Effector memory CD8-positive, alpha-beta T cell (primary cell): ENCODE data around the gene ZNF311.

Experiments
- ATAC-seq: fragments of 150-1000 bp; cut with Tn5 transposase; replicated peaks from 2 replicates; pipeline ENCODE4 v1.10.0; 2021; ENCODE audit warnings: mild to moderate bottlenecking, moderate library complexity
- DNase-seq, 3 experiments: peaks; one replicate each; pipeline ENCODE4 v3.0.0; 2021
- H3K27ac Mint-ChIP-seq, 2 donors: one replicate each; pipeline ENCODE4 v1.8.0; 2022; ENCODE audit warnings: mild to moderate bottlenecking in 2 of 2, mixed read lengths in 2 of 2, moderate library complexity in 2 of 2
- H3K27me3 Mint-ChIP-seq, 2 donors: one replicate each; pipeline ENCODE4 v1.8.0; 2022; ENCODE audit warnings: mixed read lengths in 2 of 2
- H3K36me3 Mint-ChIP-seq: one replicate; pipeline ENCODE4 v1.8.0; 2022; ENCODE audit warnings: mild to moderate bottlenecking, moderate library complexity, mixed read lengths; ENCODE audit not compliant: insufficient read depth
- H3K4me1 Mint-ChIP-seq, 2 donors: one replicate each; pipeline ENCODE4 v1.8.0; 2022; ENCODE audit warnings: low read depth in 2 of 2, mixed read lengths in 2 of 2
- H3K4me3 Mint-ChIP-seq, 2 donors: one replicate each; pipeline ENCODE4 v1.8.0; 2022; ENCODE audit warnings: mild to moderate bottlenecking in 2 of 2, mixed read lengths in 2 of 2, moderate library complexity in 2 of 2
- H3K9me3 Mint-ChIP-seq, 2 donors: one replicate each; pipeline ENCODE4 v1.8.0; 2022; ENCODE audit warnings: mixed read lengths in 2 of 2

Gene ZNF311

GRCh38 chr6:29009358-29009757 is 4.2 kb upstream of the ZNF311 start:
- peaks cover 43 to 68% of the 10 kb centered on the region in 2 donors for H3K27me3 Mint-ChIP-seq
- H3K27ac Mint-ChIP-seq, result no peak overlapping the region
- ATAC-seq (no peak), DNase-seq (no peak)
- no peaks in the 10 kb centered on the region for H3K36me3 Mint-ChIP-seq
- H3K4me1 Mint-ChIP-seq, result peaks cover 7 to 12% of the 10 kb centered on the region in 2 donors
- H3K4me3 Mint-ChIP-seq, result no peak overlapping the region
- H3K9me3 Mint-ChIP-seq, result no peaks in the 10 kb centered on the region

- peaks cover 7 to 12% of the 10 kb centered on the region in 2 donors for H3K4me1 Mint-ChIP-seq
- H3K27me3 Mint-ChIP-seq, result peaks cover 43 to 68% of the 10 kb centered on the region in 2 donors
- no peaks in the 10 kb centered on the region for H3K9me3 Mint-ChIP-seq
- DNase-seq (no peak), ATAC-seq (no peak)
- no peak overlapping the region for H3K4me3 Mint-ChIP-seq
- no peaks in the 10 kb centered on the region for H3K36me3 Mint-ChIP-seq
- no peak overlapping the region for H3K27ac Mint-ChIP-seq
Measured at GRCh38 chr6:29008089-29008488, 3.0 kb upstream of the ZNF311 start.

GRCh38 chr6:28996844-28997510 is 8.1 kb downstream of the ZNF311 start:
- Mint-ChIP-seq H3K9me3 (no peaks in the 10 kb centered on the region), H3K4me3 (no peak overlapping the region), H3K27me3 (peaks cover 25 to 35% of the 10 kb centered on the region in 2 donors), H3K27ac (no peak overlapping the region), H3K36me3 (no peaks in the 10 kb centered on the region), H3K4me1 (no peaks in the 10 kb centered on the region)
- DNase-seq (no peak), ATAC-seq (no peak)

DNA sequence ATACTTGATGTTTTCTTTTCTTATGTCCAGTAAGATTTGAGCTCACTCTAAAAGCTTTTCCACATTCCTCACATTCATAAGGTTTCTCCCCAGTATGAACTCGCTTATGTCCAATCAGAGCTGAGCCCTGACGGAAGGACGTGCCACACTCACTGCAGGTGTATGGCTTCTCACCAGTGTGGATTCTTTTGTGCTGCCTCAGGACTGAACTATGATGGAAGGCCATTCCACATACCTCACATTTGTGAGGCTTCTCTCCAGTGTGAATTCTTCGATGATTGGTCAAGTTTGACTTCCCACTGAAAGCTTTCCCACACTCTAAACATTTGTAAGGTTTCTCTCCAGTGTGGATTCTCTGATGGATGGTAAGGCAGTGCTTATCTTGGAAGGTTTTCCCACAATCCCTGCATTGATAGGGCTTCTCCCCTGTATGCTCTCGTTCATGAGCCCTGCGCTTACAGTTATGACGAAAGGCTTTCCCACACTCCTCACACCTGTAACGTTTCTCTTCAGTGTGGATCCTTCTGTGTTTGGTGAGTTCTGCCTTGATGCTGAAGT is 9.9 kb downstream of the ZNF311 start:
- no peak overlapping the region for H3K27ac Mint-ChIP-seq
- no peaks in the 10 kb centered on the region for H3K36me3 Mint-ChIP-seq
- H3K4me3 Mint-ChIP-seq, result no peak overlapping the region
- peaks cover 21 to 35% of the 10 kb centered on the region in 2 donors for H3K27me3 Mint-ChIP-seq
- ATAC-seq (no peak), DNase-seq (no peak)
- H3K4me1 Mint-ChIP-seq, result no peaks in the 10 kb centered on the region
- no peaks in the 10 kb centered on the region for H3K9me3 Mint-ChIP-seq

DNA sequence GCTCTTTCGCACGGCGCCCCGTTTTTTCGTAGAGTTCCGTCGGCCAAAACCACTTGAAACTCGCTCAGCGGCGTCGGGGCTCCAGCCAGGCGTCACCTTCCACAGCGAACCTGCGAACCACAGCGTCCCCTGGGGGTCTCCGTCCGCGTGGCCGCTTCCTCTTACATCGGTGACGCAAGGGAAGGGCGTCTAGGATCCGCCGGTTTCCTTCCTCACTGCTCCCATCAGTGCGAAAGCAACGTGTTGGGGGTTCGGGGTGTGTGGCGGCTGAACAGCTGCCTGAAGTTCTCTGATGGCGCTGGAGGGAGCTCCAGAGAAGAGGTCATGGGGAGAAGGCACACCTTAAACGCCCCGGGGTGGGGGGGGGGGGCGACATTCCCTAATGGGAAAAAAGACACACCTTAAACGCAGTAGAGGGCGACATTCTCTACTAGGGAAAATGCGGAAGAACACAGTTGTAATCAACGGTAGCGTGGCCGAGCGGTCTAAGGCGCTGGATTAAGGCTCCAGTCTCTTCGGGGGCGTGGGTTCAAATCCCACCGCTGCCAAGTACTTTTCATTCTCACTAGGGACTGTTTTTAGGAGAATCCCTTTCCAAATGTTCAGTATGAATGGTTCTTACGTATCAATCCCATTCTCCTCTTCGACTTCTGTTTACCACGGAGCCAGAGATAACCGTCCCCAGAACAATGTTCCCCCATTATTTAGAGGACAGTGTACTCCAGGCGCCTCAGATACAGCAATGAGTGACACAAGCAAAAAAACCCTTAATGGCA is 16.4 kb downstream of the ZNF311 start:
- Mint-ChIP-seq H3K27me3 (peaks cover 4 to 43% of the 10 kb centered on the region in 2 donors), H3K36me3 (peaks cover 5% of the 10 kb centered on the region), H3K4me3 (peak overlapping the region; percentile 73 to 75), H3K27ac (no peak overlapping the region), H3K4me1 (peaks cover 14 to 19% of the 10 kb centered on the region in 2 donors), H3K9me3 (no peaks in the 10 kb centered on the region)
- ATAC-seq, result peak; percentile 84
- DNase-seq, result peak; percentile 62 to 73 (median 68)

- no peak for DNase-seq
- no peak for ATAC-seq
- H3K9me3 Mint-ChIP-seq, result no peaks in the 10 kb centered on the region
- H3K4me3 Mint-ChIP-seq, result peak overlapping the region; percentile 59 to 65
- H3K27me3 Mint-ChIP-seq, result peaks cover 12 to 28% of the 10 kb centered on the region in 2 donors
- peaks cover 29 to 46% of the 10 kb centered on the region in 2 donors for H3K4me1 Mint-ChIP-seq
- H3K36me3 Mint-ChIP-seq, result peaks cover 34% of the 10 kb centered on the region
- H3K27ac Mint-ChIP-seq, result no peak overlapping the region
Measured at GRCh38 chr6:28985462-28986164, 19.5 kb downstream of the ZNF311 start.

- Mint-ChIP-seq H3K4me1 (peaks cover 33 to 51% of the 10 kb centered on the region in 2 donors), H3K27me3 (peaks cover 17 to 35% of the 10 kb centered on the region in 2 donors)
Measured at GRCh38 chr6:28983838-28984237, 21.3 kb downstream of the ZNF311 start.

GRCh38 chr6:28982476-28983266 is 22.4 kb downstream of the ZNF311 start:
- Mint-ChIP-seq H3K9me3 (no peaks in the 10 kb centered on the region), H3K4me3 (peak overlapping the region; percentile 80 to 94), H3K27me3 (peaks cover 27 to 47% of the 10 kb centered on the region in 2 donors), H3K27ac (peak overlapping the region; percentile 100), H3K36me3 (peaks cover 30% of the 10 kb centered on the region), H3K4me1 (peaks cover 32 to 50% of the 10 kb centered on the region in 2 donors)
- DNase-seq (peak in 1 of 3 experiments; percentile 27), ATAC-seq (peak; percentile 44)

More at GRCh38 chr6:28983838-28984237, 21.3 kb downstream of the ZNF311 start:
- ATAC-seq (no peak), DNase-seq (no peak)
- no peak overlapping the region for H3K4me3 Mint-ChIP-seq
- H3K9me3 Mint-ChIP-seq, result no peaks in the 10 kb centered on the region
- H3K27ac Mint-ChIP-seq, result no peak overlapping the region
- H3K36me3 Mint-ChIP-seq, result peaks cover 35% of the 10 kb centered on the region

- Mint-ChIP-seq H3K4me1 (peaks cover 35 to 55% of the 10 kb centered on the region in 2 donors), H3K9me3 (no peaks in the 10 kb centered on the region), H3K27ac (peak overlapping the region; percentile 100), H3K36me3 (peaks cover 30% of the 10 kb centered on the region), H3K27me3 (peaks cover 34 to 50% of the 10 kb centered on the region in 2 donors), H3K4me3 (peak overlapping the region; percentile 80 to 94)
- ATAC-seq, result peak; percentile 71
- peak; percentile 66 to 76 (median 75) for DNase-seq
Measured at GRCh38 chr6:28981833-28982475, 23.2 kb downstream of the ZNF311 start.

GRCh38 chr6:28981431-28981832 is 23.7 kb downstream of the ZNF311 start:
- Mint-ChIP-seq H3K27ac (peak overlapping the region; percentile 100), H3K36me3 (peaks cover 30% of the 10 kb centered on the region), H3K9me3 (no peaks in the 10 kb centered on the region), H3K27me3 (peaks cover 35 to 45% of the 10 kb centered on the region in 2 donors), H3K4me3 (peak overlapping the region; percentile 80 to 94), H3K4me1 (peaks cover 35 to 61% of the 10 kb centered on the region in 2 donors)
- peak; percentile 57 for ATAC-seq
- peak; percentile 76 to 81 (median 76) for DNase-seq

DNA sequence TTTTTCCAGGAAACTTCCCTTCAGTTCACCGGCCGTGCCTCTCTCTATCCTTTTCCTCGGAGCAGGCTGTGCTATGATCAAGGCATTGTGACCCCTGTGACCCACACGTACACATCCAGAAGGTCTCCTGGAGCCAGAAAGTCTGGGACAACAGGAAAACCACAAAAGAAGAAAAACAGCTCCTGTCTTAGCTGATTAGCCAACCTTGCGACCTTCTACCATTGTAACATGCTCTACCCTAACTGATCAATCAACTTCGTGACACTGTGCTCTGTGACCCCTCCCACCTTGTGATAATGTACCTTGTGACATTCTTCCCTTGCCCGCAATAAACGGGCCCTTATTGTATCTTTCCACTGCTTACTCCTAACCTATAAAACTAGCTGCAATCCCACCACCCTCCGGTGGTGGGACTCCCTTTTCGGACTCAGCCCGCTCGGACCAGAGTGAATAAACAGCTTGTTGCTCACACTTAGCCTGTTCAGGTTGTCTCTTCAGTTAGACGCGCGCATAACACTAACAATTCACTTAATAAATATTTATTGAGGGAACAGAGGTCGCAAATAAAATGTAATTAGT is 24.2 kb downstream of the ZNF311 start:
- peaks cover 34 to 62% of the 10 kb centered on the region in 2 donors for H3K4me1 Mint-ChIP-seq
- peaks cover 37 to 40% of the 10 kb centered on the region in 2 donors for H3K27me3 Mint-ChIP-seq

More for the DNA sequence above, 24.2 kb downstream of the ZNF311 start:
- peak; percentile 46 for ATAC-seq
- Mint-ChIP-seq H3K4me3 (peak overlapping the region; percentile 80 to 94), H3K36me3 (peaks cover 30% of the 10 kb centered on the region), H3K9me3 (no peaks in the 10 kb centered on the region), H3K27ac (peak overlapping the region; percentile 100)
- DNase-seq, result peak; percentile 24 to 31 (median 30)
